Neural crest cell (in vitro differentiated cells): ENCODE data around the gene ARID3A. TPM values are rescaled to one million over a fixed set of nuclear protein-coding genes. Genes with fewer than 3 reads are reported as not detected.
A peak's percentile ranks its signal among the peaks of the same experiment; 100 is the strongest.
"Not testable (repeated sequence)": the region's sequence is repeated elsewhere in the genome, so short reads cannot be mapped to it uniquely, and the experiment has no call there.

Source experiments
- DNase-seq: peaks from one replicate; pipeline ENCODE4 v3.0.0; 2021; ENCODE audit warnings: low read depth, mixed read lengths, low spot score
- H3K27ac Mint-ChIP-seq: one replicate; pipeline ENCODE4 v1.8.0; 2021; ENCODE audit warnings: mild to moderate bottlenecking, mixed read lengths; ENCODE audit not compliant: unreplicated experiment
- H3K27me3 Mint-ChIP-seq: 2 replicates; pipeline ENCODE4 v1.8.0; 2021; ENCODE audit warnings: low read depth, mild to moderate bottlenecking, mixed read lengths
- H3K36me3 Mint-ChIP-seq: 2 replicates; pipeline ENCODE4 v1.8.0; 2021; ENCODE audit warnings: low read depth, mild to moderate bottlenecking, mixed read lengths
- H3K4me1 Mint-ChIP-seq: 2 replicates; pipeline ENCODE4 v1.8.0; 2021; ENCODE audit warnings: mixed read lengths
- H3K4me3 Mint-ChIP-seq: one replicate; pipeline ENCODE4 v1.8.0; 2021; ENCODE audit warnings: mild to moderate bottlenecking, mixed read lengths
- H3K9me3 Mint-ChIP-seq: 2 replicates; pipeline ENCODE4 v1.8.0; 2021; ENCODE audit warnings: mixed read lengths
- CTCF ChIP-seq: fragments of 200-600 bp; sonication (generic); conservative IDR thresholded peaks from 2 replicates; pipeline ENCODE4 v1.5.0; 2021; ENCODE audit warnings: antibody characterized with exemption, mild to moderate bottlenecking
- total RNA-seq: library from RNA; stranded (reverse); gene quantifications from 2 replicates; pipeline ENCODE4 v1.2.1, GENCODE V29; 2021

ARID3A gene
- total RNA-seq, 1 donor from 2014 or later, result 48.4 TPM

- Mint-ChIP-seq H3K27ac (no peak overlapping the region), H3K9me3 (no peaks in the 10 kb centered on the region), H3K4me1 (peaks cover 17% of the 10 kb centered on the region), H3K4me3 (no peak overlapping the region), H3K36me3 (no peaks in the 10 kb centered on the region), H3K27me3 (peaks cover 23% of the 10 kb centered on the region)
- no peak for TF ChIP-seq CTCF
- DNase-seq, result no peak
Measured at GRCh38 chr19:956766-957440, 31.1 kb downstream of the ARID3A start.

- not testable (repeated sequence) for H3K9me3 Mint-ChIP-seq, H3K4me3 Mint-ChIP-seq, DNase-seq, H3K36me3 Mint-ChIP-seq, H3K27ac Mint-ChIP-seq
- H3K4me1 Mint-ChIP-seq, result peaks cover 21% of the 10 kb centered on the region
- H3K27me3 Mint-ChIP-seq, result peaks cover 21% of the 10 kb centered on the region
Measured at GRCh38 chr19:957578-957977, 31.7 kb downstream of the ARID3A start.

- H3K4me3 Mint-ChIP-seq, result no peak overlapping the region
- TF ChIP-seq CTCF, result no peak
- peaks cover 16% of the 10 kb centered on the region for H3K4me1 Mint-ChIP-seq
- peaks cover 15% of the 10 kb centered on the region for H3K27me3 Mint-ChIP-seq
- no peaks in the 10 kb centered on the region for H3K9me3 Mint-ChIP-seq
- H3K27ac Mint-ChIP-seq, result no peak overlapping the region
- DNase-seq, result no peak
- no peaks in the 10 kb centered on the region for H3K36me3 Mint-ChIP-seq
Measured at GRCh38 chr19:958967-959855, 33.4 kb downstream of the ARID3A start.

- H3K36me3 Mint-ChIP-seq, result peaks cover 3% of the 10 kb centered on the region
- no peak overlapping the region for H3K27ac Mint-ChIP-seq
Measured at GRCh38 chr19:960020-960419, 34.2 kb downstream of the ARID3A start.

GRCh38 chr19:960601-960938 is 34.7 kb downstream of the ARID3A start:
- H3K27me3 Mint-ChIP-seq, result peaks cover 15% of the 10 kb centered on the region
- peak overlapping the region; percentile 19 for H3K27ac Mint-ChIP-seq
- H3K4me3 Mint-ChIP-seq, result no peak overlapping the region
- no peak for TF ChIP-seq CTCF
- peaks cover 7% of the 10 kb centered on the region for H3K36me3 Mint-ChIP-seq
- peaks cover 16% of the 10 kb centered on the region for H3K4me1 Mint-ChIP-seq
- DNase-seq, result no peak
- no peaks in the 10 kb centered on the region for H3K9me3 Mint-ChIP-seq

More at GRCh38 chr19:960020-960419, 34.2 kb downstream of the ARID3A start:
- peaks cover 15% of the 10 kb centered on the region for H3K27me3 Mint-ChIP-seq
- H3K4me1 Mint-ChIP-seq, result peaks cover 16% of the 10 kb centered on the region
- no peak overlapping the region for H3K4me3 Mint-ChIP-seq
- no peak for TF ChIP-seq CTCF
- no peak for DNase-seq
- no peaks in the 10 kb centered on the region for H3K9me3 Mint-ChIP-seq
